Fibroblast of mammary gland (primary cell): ENCODE data around the gene RXYLT1.

ENCODE experiments used
- DNase-seq: peaks from one replicate; pipeline ENCODE4 v3.0.0-alpha.2; 2010; ENCODE audit warnings: low read depth
- H3K4me3 ChIP-seq: 2 replicates; pipeline ENCODE4 v1.5.1; 2011; ENCODE audit warnings: low read depth, mild to moderate bottlenecking, low read length, moderate library complexity; ENCODE audit not compliant: control insufficient read depth
- CTCF ChIP-seq: conservative IDR thresholded peaks from 2 replicates; pipeline ENCODE4 v1.5.1; 2011; ENCODE audit warnings: low read depth, low read length, inconsistent platforms; ENCODE audit not compliant: control insufficient read depth, insufficient read depth

The RXYLT1 gene

GRCh38 chr12:63816031-63816430 is 36.3 kb downstream of the RXYLT1 start:
- TF ChIP-seq CTCF = no peak
- no peak for DNase-seq
- H3K4me3 ChIP-seq = no peak overlapping the region

- no peak for DNase-seq
- no peak overlapping the region for H3K4me3 ChIP-seq
- TF ChIP-seq CTCF = no peak
Observed at GRCh38 chr12:63820427-63820826, 40.7 kb downstream of the RXYLT1 start.

- peak; percentile 37 for DNase-seq
- peak overlapping the region; percentile 61 for H3K4me3 ChIP-seq
- TF ChIP-seq CTCF = no peak
Observed at GRCh38 chr12:63821781-63822251, 42.1 kb downstream of the RXYLT1 start.

- H3K4me3 ChIP-seq = peak overlapping the region; percentile 61
- DNase-seq = peak; percentile 16
- TF ChIP-seq CTCF = no peak
Observed at GRCh38 chr12:63822352-63822751, 42.6 kb downstream of the RXYLT1 start.

- TF ChIP-seq CTCF = no peak
- H3K4me3 ChIP-seq = no peak overlapping the region
- no peak for DNase-seq
Observed at GRCh38 chr12:63823040-63823439, 43.3 kb downstream of the RXYLT1 start.

GRCh38 chr12:63826006-63826585 is 46.4 kb downstream of the RXYLT1 start:
- TF ChIP-seq CTCF = peak; percentile 95
- DNase-seq = peak; percentile 82
- no peak overlapping the region for H3K4me3 ChIP-seq

- DNase-seq = no peak
- no peak for TF ChIP-seq CTCF
- H3K4me3 ChIP-seq = no peak overlapping the region
Observed at GRCh38 chr12:63828867-63829266, 49.2 kb downstream of the RXYLT1 start.
